ENCODE measurements around the gene HOXA5. TPM values are rescaled to one million over a fixed set of nuclear protein-coding genes. Genes with fewer than 3 reads are reported as not detected.

The HOXA5 gene
- total RNA-seq, 1 experiment from 2014 or later = not detected

- no peak overlapping the region for H3K4ac ChIP-seq (ENCODE audit: low read depth, low read length)
- no peak overlapping the region for H3K14ac ChIP-seq (ENCODE audit: insufficient read depth, low read length)
- H3K23ac ChIP-seq (ENCODE audit: insufficient read length, low read depth, low read length) = no peak overlapping the region
- no peaks in the 10 kb centered on the region for H3K4me1 ChIP-seq (ENCODE audit: insufficient read depth, low read length)
- Mint-ChIP-seq H3K27ac (no peak overlapping the region), H3K9me3 (peaks cover 1 to 17% of the 10 kb centered on the region in 2 experiments; a peak in 3 of 5 replicates), H3K4me3 (no peak overlapping the region), H3K27me3 (ENCODE audit: low read depth) (peaks cover 100% of the 10 kb centered on the region), H3K36me3 (ENCODE audit: insufficient read depth in 1 of 3, low read depth in 3 of 3) (peaks cover 0 to 2% (median 0%) of the 10 kb centered on the region in 3 experiments; a peak in 2 of 7 replicates), H3K4me1 (peaks cover 13 to 36% of the 10 kb centered on the region in 2 experiments)
- H2AK5ac ChIP-seq (ENCODE audit: insufficient read length, low read length) = no peak overlapping the region
- H4K5ac ChIP-seq (ENCODE audit: insufficient read length, low read depth, low read length) = no peak overlapping the region
- H4K20me1 ChIP-seq (ENCODE audit: control insufficient read depth, insufficient read depth, insufficient read length) = no peaks in the 10 kb centered on the region
- no peak for DNase-seq
- H3K56ac ChIP-seq (ENCODE audit: insufficient read length, low read depth, low read length) = no peak overlapping the region
- TF ChIP-seq, protein P1, sequence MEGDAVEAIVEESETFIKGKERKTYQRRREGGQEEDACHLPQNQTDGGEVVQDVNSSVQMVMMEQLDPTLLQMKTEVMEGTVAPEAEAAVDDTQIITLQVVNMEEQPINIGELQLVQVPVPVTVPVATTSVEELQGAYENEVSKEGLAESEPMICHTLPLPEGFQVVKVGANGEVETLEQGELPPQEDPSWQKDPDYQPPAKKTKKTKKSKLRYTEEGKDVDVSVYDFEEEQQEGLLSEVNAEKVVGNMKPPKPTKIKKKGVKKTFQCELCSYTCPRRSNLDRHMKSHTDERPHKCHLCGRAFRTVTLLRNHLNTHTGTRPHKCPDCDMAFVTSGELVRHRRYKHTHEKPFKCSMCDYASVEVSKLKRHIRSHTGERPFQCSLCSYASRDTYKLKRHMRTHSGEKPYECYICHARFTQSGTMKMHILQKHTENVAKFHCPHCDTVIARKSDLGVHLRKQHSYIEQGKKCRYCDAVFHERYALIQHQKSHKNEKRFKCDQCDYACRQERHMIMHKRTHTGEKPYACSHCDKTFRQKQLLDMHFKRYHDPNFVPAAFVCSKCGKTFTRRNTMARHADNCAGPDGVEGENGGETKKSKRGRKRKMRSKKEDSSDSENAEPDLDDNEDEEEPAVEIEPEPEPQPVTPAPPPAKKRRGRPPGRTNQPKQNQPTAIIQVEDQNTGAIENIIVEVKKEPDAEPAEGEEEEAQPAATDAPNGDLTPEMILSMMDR (conservative IDR thresholded peaks at IDR 0.05) = no peak
- H2BK15ac ChIP-seq (ENCODE audit: low read depth, low read length) = no peak overlapping the region
- no peaks in the 10 kb centered on the region for H3K79me2 ChIP-seq (ENCODE audit: insufficient read depth, low read length)
- no peak overlapping the region for H2BK120ac ChIP-seq (ENCODE audit: low read depth, low read length, poor library complexity, severe bottlenecking)
- no peak overlapping the region for H3K9ac ChIP-seq (ENCODE audit: extremely low read depth, insufficient read length, low read length)
- H3K9me3 ChIP-seq (ENCODE audit: control insufficient read depth, low read depth, low read length) = no peaks in the 10 kb centered on the region
- H3K27me3 ChIP-seq (ENCODE audit: insufficient read depth, low read length) = peaks cover 99% of the 10 kb centered on the region
- no peaks in the 10 kb centered on the region for H3K23me2 ChIP-seq (ENCODE audit: insufficient read length, low read depth, low read length, poor library complexity, severe bottlenecking)
- H4K8ac ChIP-seq (replicated peaks; ENCODE audit: insufficient read length, low read depth, low read length) = no peak overlapping the region
- no peak overlapping the region for H2AFZ ChIP-seq (ENCODE audit: low read length)
- H3K79me1 ChIP-seq (ENCODE audit: insufficient read depth, low read depth, low read length, poor library complexity, severe bottlenecking) = no peaks in the 10 kb centered on the region
- WGBS (ENCODE audit: extremely low coverage, insufficient read length, low lambda C conversion rate) = no CpG with 5 or more reads among the region's 7 CpGs
- H2BK12ac ChIP-seq (ENCODE audit: insufficient read length, low read depth, low read length) = no peak overlapping the region
- H4K91ac ChIP-seq (ENCODE audit: insufficient read length, low read depth, low read length) = no peak overlapping the region
- no peak overlapping the region for H2BK5ac ChIP-seq (ENCODE audit: insufficient read length, low read length)
- no peak overlapping the region for H3K18ac ChIP-seq (ENCODE audit: insufficient read length, low read depth, low read length)
- H3T11ph ChIP-seq (ENCODE audit: low read length) = no peak overlapping the region
- no peak overlapping the region for H2BK20ac ChIP-seq (ENCODE audit: low read depth, low read length, poor library complexity, severe bottlenecking)
- no peak overlapping the region for H3K4me2 ChIP-seq (ENCODE audit: insufficient read depth, insufficient read length, low read length)
- no peak overlapping the region for H3K27ac ChIP-seq (ENCODE audit: insufficient read length, low read depth, low read length)
Observed at GRCh38 chr7:27189997-27190748, 46.7 kb upstream of the HOXA5 start.

Measured in H9 (cell line).